ENCODE results near the gene WDR46. TPM values are rescaled to one million over a fixed set of nuclear protein-coding genes. Genes with fewer than 3 reads are reported as not detected.

WDR46 gene
- total and polyA plus RNA-seq, 2 of the 13 experiments (the other 11 are each of a cell fraction or from before 2014, with no cell fraction given): 47.4 to 105 TPM

DNA sequence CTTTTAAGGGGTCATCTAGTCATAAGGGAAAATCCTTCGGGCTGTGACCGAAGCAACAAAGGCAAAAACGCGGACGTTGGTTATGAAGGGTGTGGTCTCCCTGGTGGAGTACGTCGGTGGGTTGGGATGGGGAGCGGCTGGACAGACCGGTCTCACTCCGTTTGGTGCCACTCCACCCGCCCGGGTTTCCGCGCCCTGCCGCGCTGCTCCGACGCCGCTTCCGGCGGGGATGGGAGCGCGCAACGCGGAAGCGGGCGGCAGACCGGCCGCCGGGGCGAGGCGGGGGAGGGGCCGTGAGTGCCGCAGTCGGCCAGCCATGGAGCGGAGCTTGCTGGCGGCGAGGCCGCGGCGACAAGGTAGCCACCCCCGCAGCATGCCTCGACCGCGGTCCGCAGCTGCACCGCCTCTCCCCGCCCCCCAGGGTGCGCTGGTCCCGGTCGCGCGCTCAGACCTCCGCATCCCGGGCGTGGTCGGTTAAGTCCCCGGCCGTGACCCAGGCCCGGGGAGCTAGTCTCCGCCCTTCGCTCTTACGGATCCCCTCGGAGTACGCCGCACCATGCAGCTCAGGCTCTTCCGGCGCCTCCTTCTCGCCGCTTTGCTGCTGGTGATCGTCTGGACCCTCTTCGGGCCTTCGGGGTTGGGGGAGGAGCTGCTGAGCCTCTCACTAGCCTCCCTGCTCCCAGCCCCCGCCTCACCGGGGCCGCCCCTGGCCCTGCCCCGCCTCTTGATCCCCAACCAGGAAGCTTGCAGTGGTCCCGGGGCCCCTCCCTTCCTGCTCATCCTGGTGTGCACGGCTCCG is 12.0 kb downstream of the WDR46 start, which contains the start of gene B3GALT4 (continued):
- TF ChIP-seq, protein P1, sequence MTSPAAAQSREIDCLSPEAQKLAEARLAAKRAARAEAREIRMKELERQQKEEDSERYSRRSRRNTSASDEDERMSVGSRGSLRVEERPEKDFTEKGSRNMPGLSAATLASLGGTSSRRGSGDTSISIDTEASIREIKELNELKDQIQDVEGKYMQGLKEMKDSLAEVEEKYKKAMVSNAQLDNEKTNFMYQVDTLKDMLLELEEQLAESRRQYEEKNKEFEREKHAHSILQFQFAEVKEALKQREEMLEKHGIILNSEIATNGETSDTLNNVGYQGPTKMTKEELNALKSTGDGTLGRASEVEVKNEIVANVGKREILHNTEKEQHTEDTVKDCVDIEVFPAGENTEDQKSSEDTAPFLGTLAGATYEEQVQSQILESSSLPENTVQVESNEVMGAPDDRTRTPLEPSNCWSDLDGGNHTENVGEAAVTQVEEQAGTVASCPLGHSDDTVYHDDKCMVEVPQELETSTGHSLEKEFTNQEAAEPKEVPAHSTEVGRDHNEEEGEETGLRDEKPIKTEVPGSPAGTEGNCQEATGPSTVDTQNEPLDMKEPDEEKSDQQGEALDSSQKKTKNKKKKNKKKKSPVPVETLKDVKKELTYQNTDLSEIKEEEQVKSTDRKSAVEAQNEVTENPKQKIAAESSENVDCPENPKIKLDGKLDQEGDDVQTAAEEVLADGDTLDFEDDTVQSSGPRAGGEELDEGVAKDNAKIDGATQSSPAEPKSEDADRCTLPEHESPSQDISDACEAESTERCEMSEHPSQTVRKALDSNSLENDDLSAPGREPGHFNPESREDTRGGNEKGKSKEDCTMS (CRISPR knock-in tag; conservative IDR thresholded peaks at IDR 0.05): no peak
- TF ChIP-seq ZNF747 (CRISPR knock-in tag; IDR thresholded peaks at IDR 0.05; ENCODE audit: borderline replicate concordance) (no peak), SP2 (CRISPR knock-in tag; IDR thresholded peaks at IDR 0.05) (0 out of 2 replicates have a peak, but pooled peaks have one; percentile 17), SMC3 (IDR thresholded peaks at IDR 0.05; ENCODE audit: low read length) (no peak), POLR2AphosphoS2 (IDR thresholded peaks at IDR 0.05; ENCODE audit: low read depth, low read length) (0 out of 2 replicates have a peak, but pooled peaks have one; percentile 21), ZNF446 (CRISPR knock-in tag; IDR thresholded peaks at IDR 0.05) (no peak), SNAI1 (CRISPR knock-in tag; IDR thresholded peaks at IDR 0.05; ENCODE audit: borderline replicate concordance) (no peak), ZC3H4 (CRISPR knock-in tag; IDR thresholded peaks at IDR 0.05; ENCODE audit: borderline replicate concordance) (peak; percentile 37; the same call in 1 of the 2 replicates), ZNF138 (CRISPR knock-in tag; IDR thresholded peaks at IDR 0.05; ENCODE audit: low read depth) (0 out of 2 replicates have a peak, but pooled peaks have one; percentile 13), AGO2 (optimal IDR thresholded peaks at IDR 0.05; ENCODE audit: low read depth, low read length) (peak; percentile 100), FOXA3 (CRISPR knock-in tag; IDR thresholded peaks at IDR 0.05) (no peak), NFE2 (CRISPR knock-in tag; IDR thresholded peaks at IDR 0.05) (no peak), ZNF337 (CRISPR knock-in tag; IDR thresholded peaks at IDR 0.05; ENCODE audit: borderline replicate concordance, low read depth) (no peak)
- TF ChIP-seq, protein P2, sequence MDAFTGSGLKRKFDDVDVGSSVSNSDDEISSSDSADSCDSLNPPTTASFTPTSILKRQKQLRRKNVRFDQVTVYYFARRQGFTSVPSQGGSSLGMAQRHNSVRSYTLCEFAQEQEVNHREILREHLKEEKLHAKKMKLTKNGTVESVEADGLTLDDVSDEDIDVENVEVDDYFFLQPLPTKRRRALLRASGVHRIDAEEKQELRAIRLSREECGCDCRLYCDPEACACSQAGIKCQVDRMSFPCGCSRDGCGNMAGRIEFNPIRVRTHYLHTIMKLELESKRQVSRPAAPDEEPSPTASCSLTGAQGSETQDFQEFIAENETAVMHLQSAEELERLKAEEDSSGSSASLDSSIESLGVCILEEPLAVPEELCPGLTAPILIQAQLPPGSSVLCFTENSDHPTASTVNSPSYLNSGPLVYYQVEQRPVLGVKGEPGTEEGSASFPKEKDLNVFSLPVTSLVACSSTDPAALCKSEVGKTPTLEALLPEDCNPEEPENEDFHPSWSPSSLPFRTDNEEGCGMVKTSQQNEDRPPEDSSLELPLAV (CRISPR knock-in tag; conservative IDR thresholded peaks at IDR 0.05; ENCODE audit: low read depth): 0 out of 2 replicates have a peak, but pooled peaks have one; percentile 49
- TF ChIP-seq, protein P3, sequence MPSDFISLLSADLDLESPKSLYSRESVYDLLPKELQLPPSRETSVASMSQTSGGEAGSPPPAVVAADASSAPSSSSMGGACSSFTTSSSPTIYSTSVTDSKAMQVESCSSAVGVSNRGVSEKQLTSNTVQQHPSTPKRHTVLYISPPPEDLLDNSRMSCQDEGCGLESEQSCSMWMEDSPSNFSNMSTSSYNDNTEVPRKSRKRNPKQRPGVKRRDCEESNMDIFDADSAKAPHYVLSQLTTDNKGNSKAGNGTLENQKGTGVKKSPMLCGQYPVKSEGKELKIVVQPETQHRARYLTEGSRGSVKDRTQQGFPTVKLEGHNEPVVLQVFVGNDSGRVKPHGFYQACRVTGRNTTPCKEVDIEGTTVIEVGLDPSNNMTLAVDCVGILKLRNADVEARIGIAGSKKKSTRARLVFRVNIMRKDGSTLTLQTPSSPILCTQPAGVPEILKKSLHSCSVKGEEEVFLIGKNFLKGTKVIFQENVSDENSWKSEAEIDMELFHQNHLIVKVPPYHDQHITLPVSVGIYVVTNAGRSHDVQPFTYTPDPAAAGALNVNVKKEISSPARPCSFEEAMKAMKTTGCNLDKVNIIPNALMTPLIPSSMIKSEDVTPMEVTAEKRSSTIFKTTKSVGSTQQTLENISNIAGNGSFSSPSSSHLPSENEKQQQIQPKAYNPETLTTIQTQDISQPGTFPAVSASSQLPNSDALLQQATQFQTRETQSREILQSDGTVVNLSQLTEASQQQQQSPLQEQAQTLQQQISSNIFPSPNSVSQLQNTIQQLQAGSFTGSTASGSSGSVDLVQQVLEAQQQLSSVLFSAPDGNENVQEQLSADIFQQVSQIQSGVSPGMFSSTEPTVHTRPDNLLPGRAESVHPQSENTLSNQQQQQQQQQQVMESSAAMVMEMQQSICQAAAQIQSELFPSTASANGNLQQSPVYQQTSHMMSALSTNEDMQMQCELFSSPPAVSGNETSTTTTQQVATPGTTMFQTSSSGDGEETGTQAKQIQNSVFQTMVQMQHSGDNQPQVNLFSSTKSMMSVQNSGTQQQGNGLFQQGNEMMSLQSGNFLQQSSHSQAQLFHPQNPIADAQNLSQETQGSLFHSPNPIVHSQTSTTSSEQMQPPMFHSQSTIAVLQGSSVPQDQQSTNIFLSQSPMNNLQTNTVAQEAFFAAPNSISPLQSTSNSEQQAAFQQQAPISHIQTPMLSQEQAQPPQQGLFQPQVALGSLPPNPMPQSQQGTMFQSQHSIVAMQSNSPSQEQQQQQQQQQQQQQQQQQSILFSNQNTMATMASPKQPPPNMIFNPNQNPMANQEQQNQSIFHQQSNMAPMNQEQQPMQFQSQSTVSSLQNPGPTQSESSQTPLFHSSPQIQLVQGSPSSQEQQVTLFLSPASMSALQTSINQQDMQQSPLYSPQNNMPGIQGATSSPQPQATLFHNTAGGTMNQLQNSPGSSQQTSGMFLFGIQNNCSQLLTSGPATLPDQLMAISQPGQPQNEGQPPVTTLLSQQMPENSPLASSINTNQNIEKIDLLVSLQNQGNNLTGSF (CRISPR knock-in tag; IDR thresholded peaks at IDR 0.05): no peak
- TF ChIP-seq, protein P4, sequence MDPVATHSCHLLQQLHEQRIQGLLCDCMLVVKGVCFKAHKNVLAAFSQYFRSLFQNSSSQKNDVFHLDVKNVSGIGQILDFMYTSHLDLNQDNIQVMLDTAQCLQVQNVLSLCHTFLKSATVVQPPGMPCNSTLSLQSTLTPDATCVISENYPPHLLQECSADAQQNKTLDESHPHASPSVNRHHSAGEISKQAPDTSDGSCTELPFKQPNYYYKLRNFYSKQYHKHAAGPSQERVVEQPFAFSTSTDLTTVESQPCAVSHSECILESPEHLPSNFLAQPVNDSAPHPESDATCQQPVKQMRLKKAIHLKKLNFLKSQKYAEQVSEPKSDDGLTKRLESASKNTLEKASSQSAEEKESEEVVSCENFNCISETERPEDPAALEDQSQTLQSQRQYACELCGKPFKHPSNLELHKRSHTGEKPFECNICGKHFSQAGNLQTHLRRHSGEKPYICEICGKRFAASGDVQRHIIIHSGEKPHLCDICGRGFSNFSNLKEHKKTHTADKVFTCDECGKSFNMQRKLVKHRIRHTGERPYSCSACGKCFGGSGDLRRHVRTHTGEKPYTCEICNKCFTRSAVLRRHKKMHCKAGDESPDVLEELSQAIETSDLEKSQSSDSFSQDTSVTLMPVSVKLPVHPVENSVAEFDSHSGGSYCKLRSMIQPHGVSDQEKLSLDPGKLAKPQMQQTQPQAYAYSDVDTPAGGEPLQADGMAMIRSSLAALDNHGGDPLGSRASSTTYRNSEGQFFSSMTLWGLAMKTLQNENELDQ (CRISPR knock-in tag; IDR thresholded peaks at IDR 0.05; ENCODE audit: borderline replicate concordance): no peak
